GM18517 (cell line): ENCODE data around the gene ZNRF1.
"Not testable (repeated sequence)": the region's sequence is repeated elsewhere in the genome, so short reads cannot be mapped to it uniquely, and the experiment has no call there.

Source experiments
- ATAC-seq: cut with Tn5 transposase; IDR thresholded peaks from one replicate; pipeline ENCODE4 v1.9.1; 2021; ENCODE audit warnings: mild to moderate bottlenecking, moderate library complexity; ENCODE audit not compliant: unreplicated experiment

The ZNRF1 gene

GRCh38 chr16:75000481-75001081, 1.8 kb downstream of the ZNRF1 start:
- no peak for ATAC-seq

GRCh38 chr16:75002474-75002873, 3.6 kb downstream of the ZNRF1 start:
- no peak for ATAC-seq

DNA sequence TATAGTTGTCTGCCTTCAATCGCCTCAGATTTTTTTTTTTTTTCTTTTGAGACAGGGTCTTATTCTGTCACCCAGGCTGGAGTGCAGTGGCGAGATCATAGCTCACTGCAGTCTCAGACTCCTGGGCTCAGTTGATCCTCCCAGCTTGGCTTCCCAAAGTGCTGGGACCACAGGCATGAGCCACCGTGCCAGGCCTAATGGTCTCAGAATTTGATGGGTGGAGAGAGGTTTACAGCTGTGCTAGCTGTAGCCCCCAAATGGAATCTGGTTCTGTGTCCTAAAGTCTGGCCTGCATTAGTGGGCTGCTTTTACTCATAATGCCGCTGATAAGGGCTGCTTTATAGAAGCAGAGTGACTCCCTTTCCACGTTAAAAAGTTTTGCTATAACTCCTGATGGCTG, 5.1 kb downstream of the ZNRF1 start:
- ATAC-seq, result no peak

DNA sequence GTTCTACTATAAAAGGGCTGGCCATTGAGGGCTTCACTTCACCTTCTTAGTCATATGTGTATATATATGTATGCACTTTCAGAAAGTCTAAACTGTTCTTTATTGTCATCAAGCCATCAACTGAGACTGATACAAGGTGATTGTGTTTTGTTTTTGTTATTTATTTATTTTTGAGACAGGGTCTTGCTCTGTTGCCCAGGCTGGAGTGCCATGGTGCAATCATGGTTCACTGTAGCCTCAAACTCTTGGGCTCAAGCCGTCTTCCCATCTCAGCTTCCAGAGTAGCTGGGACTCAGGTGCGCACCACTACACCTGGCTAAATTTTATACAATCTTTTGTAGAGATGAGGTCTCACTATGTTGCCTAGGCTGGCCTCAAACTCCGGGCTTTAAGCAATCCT, 5.6 kb downstream of the ZNRF1 start:
- ATAC-seq, result no peak

GRCh38 chr16:75005697-75006096, 6.9 kb downstream of the ZNRF1 start:
- no peak for ATAC-seq

- ATAC-seq, result no peak
Measured at GRCh38 chr16:75007443-75007842, 8.6 kb downstream of the ZNRF1 start.

DNA sequence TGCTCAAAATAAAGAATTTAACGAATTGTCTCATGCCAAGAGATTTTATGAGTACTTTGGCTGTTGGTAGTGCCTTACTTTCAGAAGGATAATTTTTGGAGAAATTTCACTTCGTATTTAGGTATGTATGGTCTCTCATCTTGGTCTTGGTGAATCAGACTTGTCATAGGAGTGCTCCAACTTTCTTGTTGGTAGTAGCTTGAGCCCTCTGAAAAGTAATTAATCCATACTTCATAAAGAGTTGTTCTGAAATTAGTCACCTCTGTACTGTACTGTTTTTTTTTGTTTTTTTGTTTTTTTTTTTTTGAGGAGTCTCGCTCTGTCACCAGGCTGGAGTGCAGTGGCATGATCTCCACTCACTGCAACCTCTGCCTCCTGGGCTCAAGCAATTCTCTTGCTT, 11.6 kb downstream of the ZNRF1 start:
- no peak for ATAC-seq

DNA sequence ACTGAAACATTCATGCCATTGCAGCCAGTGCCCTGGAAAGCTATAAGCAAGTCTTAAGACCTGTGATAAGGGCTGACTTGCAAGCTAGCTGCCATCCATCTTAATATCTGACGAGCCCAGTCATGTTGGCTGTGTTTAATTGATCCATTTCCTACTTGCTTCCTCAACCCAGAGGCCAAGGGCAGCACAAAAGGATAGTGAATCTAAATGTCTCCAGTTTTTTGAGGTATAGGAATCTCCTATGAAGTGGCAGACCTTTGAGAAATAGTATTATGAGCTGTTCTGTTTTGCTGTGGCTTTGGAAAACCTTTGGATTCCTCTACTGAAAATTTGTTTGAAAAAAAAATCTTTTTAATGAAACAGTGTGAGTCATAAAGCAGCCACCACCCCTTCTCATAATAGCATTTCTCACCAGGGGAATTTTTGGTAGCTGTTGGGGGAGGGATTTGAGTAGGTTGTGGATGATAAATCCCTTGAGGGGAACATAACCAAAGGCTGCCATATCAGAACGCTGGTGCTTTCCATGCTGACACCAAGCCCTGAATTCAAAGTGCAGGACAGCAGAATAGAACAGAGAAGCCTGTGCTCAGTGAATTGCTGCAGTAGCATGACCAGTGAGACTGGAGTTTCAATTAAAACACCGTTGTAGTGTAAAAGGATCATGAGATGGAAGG, 12.9 kb downstream of the ZNRF1 start:
- ATAC-seq, result peak; percentile 62

- no peak for ATAC-seq
Measured at GRCh38 chr16:75012380-75013081, 13.7 kb downstream of the ZNRF1 start.

DNA sequence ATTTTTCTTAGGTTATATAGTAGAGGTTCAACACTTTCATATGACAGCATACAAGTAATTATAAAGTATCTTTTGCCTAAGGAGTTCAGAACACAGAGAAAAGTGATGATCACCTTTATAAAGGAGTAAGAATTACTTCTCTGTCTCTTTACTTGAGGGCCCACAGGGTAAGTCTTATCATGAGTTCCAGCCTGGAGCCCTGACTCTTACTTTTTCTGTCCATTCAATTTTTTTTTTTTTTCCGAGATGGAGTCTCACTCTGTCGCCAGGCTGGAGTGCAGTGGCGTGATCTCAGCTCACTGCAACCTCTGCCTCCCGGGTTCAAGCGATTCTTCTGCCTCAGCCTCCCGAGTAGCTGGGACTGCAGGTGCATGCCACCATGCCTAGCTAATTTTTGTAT, 14.3 kb downstream of the ZNRF1 start:
- not testable (repeated sequence) for ATAC-seq

- no peak for ATAC-seq
Measured at GRCh38 chr16:75014318-75014717, 15.5 kb downstream of the ZNRF1 start.

GRCh38 chr16:75016451-75017081, 17.7 kb downstream of the ZNRF1 start:
- ATAC-seq, result not testable (repeated sequence)

DNA sequence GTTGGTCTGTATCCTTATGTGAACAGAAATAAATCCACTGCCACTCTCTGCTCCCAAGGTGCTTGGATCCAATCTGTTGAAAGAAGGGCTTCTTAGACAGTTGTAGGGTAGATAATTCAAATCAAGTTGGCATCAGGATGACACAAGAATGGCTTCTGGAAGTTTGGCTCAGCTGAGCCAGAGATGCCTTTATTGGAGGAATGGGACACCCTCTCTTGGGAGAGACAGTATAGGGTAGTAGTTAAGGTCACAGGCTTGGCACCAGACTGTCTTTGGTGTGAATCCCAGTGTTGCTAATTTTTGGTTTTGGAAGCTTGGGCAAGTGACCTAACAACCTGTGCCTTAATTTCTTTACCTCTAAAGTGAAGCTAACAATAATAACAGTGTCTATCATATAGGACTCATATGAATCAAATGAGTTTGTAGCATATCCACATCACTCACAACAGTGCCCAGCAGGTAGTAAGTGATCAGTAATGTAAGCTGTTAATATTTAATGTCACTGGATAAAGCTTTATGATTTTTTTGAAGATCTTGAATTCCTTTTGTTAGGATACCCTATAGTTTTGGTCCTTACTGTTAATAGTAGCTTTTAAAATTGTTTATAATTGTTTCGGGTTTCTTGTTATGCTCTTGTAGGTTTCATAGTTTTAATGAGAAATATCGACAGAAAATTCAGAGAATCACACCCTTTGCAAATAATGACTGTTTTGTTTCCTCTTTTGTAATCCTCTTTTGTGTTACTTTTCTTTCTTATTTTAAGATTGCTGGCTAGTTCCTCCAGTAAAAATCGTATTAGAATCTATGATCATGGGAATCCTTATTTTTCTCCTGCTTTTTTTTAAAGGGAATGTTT, 19.1 kb downstream of the ZNRF1 start:
- ATAC-seq, result no peak

DNA sequence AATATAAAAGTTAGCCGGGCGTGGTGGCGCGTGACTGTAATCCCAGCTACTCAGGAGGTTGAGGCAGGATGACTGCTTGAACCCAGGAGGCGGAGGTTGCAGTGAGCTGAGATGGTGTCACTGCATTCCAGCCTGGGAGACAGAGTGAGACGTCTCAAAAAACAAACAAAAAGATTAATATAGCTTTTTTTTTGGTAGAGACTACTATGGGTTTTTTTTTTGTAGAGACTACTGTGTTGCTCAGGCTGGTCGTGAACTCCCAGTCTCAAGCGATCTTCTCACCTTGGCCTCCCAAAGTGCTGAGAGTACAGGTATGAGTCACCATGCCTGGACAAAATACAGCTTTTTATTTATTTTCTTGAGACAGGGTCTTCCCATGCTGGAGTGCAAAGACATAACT, 20.2 kb downstream of the ZNRF1 start:
- no peak for ATAC-seq

DNA sequence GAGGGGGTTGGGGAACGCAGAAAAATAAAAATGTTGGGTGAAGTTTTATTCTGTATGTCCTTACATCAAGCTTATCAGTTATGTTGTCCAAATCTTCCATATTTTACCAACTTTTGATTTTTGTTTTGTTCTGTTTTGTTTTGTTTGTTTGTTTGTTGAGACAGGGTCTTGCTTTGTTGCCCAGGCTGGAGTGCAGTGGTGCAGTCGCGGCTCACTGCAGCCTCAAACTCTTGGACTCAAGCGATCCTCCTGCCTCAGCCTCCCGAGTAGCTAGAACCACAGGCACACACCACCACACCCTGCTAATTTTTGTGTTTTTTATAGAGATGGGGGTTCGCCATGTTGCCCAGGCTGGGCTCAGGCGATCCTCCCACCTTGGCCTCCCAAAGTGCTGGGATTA, 20.8 kb downstream of the ZNRF1 start:
- no peak for ATAC-seq

GRCh38 chr16:75021410-75021809, 22.6 kb downstream of the ZNRF1 start:
- no peak for ATAC-seq

DNA sequence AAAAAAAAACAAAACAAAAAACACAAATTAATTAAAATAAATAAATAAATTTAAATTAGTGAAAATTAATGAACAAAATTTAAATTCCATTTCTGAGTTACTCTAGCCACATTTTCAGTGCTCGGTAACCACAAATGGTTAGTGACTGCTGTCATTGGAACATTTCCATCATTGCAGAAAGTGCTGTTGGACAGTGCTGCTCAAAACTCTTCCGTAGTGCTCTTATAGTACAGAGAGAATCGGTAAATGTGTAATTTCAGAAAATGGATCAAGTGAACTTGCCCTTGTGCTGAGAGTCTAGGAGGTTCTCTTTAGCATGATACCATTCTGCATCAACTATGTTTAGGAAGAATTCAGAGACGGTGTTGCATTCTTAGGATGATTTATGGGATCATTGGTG, 23.7 kb downstream of the ZNRF1 start:
- ATAC-seq, result no peak

GRCh38 chr16:75023009-75023408, 24.2 kb downstream of the ZNRF1 start:
- no peak for ATAC-seq

DNA sequence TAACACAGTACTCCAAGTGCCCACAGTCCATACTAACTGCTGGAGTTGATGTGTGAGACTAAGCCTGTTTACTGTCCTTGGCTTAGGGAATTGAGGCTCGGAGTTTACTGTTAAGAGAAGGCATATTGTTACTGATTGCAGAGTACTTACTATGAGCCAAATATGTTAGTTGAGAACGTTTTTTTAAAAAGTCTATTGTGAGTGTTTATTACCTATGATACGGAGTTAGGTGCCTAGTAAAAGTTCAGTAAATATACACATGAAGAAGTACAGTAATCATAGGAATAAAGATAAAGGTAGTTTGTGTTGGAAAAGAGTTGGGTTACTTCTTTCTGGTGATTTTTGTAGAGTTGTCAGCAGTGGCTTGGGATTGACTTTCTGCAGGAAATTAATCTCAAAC, 25.4 kb downstream of the ZNRF1 start:
- no peak for ATAC-seq

DNA sequence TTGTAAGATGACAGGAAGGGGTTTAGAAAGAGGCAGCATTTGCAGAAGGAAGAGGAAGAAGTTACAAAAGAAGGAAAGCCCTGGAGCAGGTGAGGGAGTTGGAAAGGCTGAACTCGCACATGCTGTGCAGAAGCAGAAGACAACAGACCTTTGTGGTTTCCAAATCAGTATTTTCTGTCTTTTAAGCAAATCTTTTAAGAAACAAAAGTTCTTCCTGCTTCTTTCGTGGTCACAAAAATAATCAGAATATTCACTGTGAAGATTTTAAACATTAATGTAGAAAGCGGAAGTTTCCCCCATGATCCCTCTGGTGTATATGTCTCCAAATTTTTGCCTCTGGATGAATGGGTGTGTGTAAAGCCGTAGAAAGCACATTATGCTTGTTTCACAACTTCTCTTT, 25.8 kb downstream of the ZNRF1 start:
- ATAC-seq, result no peak

DNA sequence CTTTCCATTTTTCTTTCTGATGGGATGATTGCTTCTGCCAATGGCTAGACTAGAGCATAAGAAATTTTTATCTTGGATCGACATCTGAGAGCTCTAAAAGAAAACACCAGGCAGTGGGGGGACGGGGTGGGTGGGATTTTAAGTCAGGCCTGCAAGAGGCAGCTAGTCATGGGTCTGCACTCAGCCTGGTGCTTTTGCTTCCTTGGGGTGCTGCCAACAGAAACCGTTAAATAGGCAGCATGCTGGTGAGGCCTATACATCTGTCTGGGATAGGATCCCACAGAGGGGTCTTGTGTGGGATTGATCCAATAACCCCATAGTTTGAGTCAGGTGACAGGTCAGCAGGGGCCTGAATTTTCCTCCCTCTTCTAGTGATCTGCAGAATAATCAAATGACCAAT, 26.9 kb downstream of the ZNRF1 start:
- ATAC-seq, result no peak
